SK-N-SH treated with all-trans-retinoic acid at 6 μM for 48 hours (cell line): ENCODE measurements around the gene PPL.
A peak's percentile ranks its signal among the peaks of the same experiment; 100 is the strongest.
"Not testable (repeated sequence)": the region's sequence is repeated elsewhere in the genome, so short reads cannot be mapped to it uniquely, and the experiment has no call there.

ENCODE experiments used
- ATAC-seq: fragments of 200-7000 bp; cut with Tn5 transposase; 3 replicates; pipeline ENCODE4 v1.9.1; 2020; ENCODE audit warnings: mild to moderate bottlenecking, moderate library complexity
- ARNTL ChIP-seq: fragments of 450-650 bp; formaldehyde crosslinking; IDR thresholded peaks from 2 replicates; pipeline ENCODE4 v1.5.0; 2020; ENCODE audit warnings: low read depth, mild to moderate bottlenecking, moderate library complexity, borderline replicate concordance
- BACH2 ChIP-seq: fragments of 250-450 bp; sonication (Bioruptor Pico); IDR thresholded peaks from 2 replicates; pipeline ENCODE4 v1.9.0; 2021; ENCODE audit warnings: mild to moderate bottlenecking, borderline replicate concordance
- CSDC2 ChIP-seq: fragments of 250-450 bp; sonication (Bioruptor Pico); IDR thresholded peaks from 2 replicates; pipeline ENCODE4 v1.5.0; 2020; ENCODE audit warnings: mild to moderate bottlenecking, moderate library complexity
- ESRRG ChIP-seq: fragments of 250-450 bp; sonication (Bioruptor Pico); IDR thresholded peaks from 2 replicates; pipeline ENCODE4 v1.6.1; 2021; ENCODE audit warnings: mild to moderate bottlenecking
- GLIS3 ChIP-seq: fragments of 250-450 bp; sonication (Bioruptor Pico); IDR thresholded peaks from 2 replicates; pipeline ENCODE4 v1.5.0; 2020; ENCODE audit warnings: mild to moderate bottlenecking, moderate library complexity
- ISL1 ChIP-seq: fragments of 250-450 bp; sonication (Bioruptor Pico); IDR thresholded peaks from 2 replicates; pipeline ENCODE4 v2.1.2; 2022; ENCODE audit warnings: mild to moderate bottlenecking, moderate library complexity
- OSR1 ChIP-seq: fragments of 250-450 bp; sonication (Bioruptor Pico); IDR thresholded peaks from 2 replicates; pipeline ENCODE4 v1.8.0; 2022; ENCODE audit warnings: moderate library complexity, mild to moderate bottlenecking, inconsistent platforms
- PPARA ChIP-seq: fragments of 250-450 bp; sonication (Bioruptor Pico); IDR thresholded peaks from 2 replicates; pipeline ENCODE4 v1.5.0; 2020; ENCODE audit warnings: mild to moderate bottlenecking, borderline replicate concordance
- RARB ChIP-seq: fragments of 250-450 bp; sonication (Bioruptor Pico); IDR thresholded peaks from 2 replicates; pipeline ENCODE4 v1.8.0; 2021; ENCODE audit warnings: mild to moderate bottlenecking, moderate library complexity
- SNAI2 ChIP-seq: fragments of 250-450 bp; sonication (Bioruptor Pico); IDR thresholded peaks from 2 replicates; pipeline ENCODE4 v1.5.0; 2020; ENCODE audit warnings: mild to moderate bottlenecking, moderate library complexity
- TCF4 ChIP-seq: fragments of 250-450 bp; sonication (Bioruptor Pico); IDR thresholded peaks from 2 replicates; pipeline ENCODE4 v1.8.0; 2021; ENCODE audit warnings: mild to moderate bottlenecking, moderate library complexity, borderline replicate concordance
- TOX ChIP-seq: fragments of 250-450 bp; sonication (Bioruptor Pico); IDR thresholded peaks from 2 replicates; pipeline ENCODE4 v1.8.0; 2021; ENCODE audit warnings: mild to moderate bottlenecking, moderate library complexity, borderline replicate concordance
- ZC3H10 ChIP-seq: fragments of 250-450 bp; sonication (Bioruptor Pico); IDR thresholded peaks from 2 replicates; pipeline ENCODE4 v1.5.1; 2021; ENCODE audit warnings: mild to moderate bottlenecking, moderate library complexity
- ZFP3 ChIP-seq: fragments of 250-450 bp; sonication (Bioruptor Pico); IDR thresholded peaks from 2 replicates; pipeline ENCODE4 v1.5.0; 2020; ENCODE audit warnings: mild to moderate bottlenecking, moderate library complexity
- ZFP30 ChIP-seq: fragments of 450-650 bp; formaldehyde crosslinking; IDR thresholded peaks from 2 replicates; pipeline ENCODE4 v1.5.0; 2022; ENCODE audit warnings: mild to moderate bottlenecking, moderate library complexity
- ZNF565 ChIP-seq: fragments of 450-650 bp; formaldehyde crosslinking; conservative IDR thresholded peaks from 2 replicates; pipeline ENCODE4 v1.5.0; 2020; ENCODE audit warnings: low read depth, mild to moderate bottlenecking, moderate library complexity
- ZNF70 ChIP-seq: fragments of 450-650 bp; formaldehyde crosslinking; IDR thresholded peaks from 2 replicates; pipeline ENCODE4 v1.5.0; 2020; ENCODE audit warnings: mild to moderate bottlenecking, moderate library complexity
- ZNF8 ChIP-seq: fragments of 450-650 bp; formaldehyde crosslinking; IDR thresholded peaks from 2 replicates; pipeline ENCODE4 v1.5.0; 2020; ENCODE audit warnings: mild to moderate bottlenecking, moderate library complexity
- TF ChIP-seq, protein P1 (sequence below): fragments of 250-450 bp; sonication (Bioruptor Pico); IDR thresholded peaks from 2 replicates; pipeline ENCODE4 v1.5.0; 2020; ENCODE audit warnings: mild to moderate bottlenecking, moderate library complexity
- TF ChIP-seq, protein P2 (sequence below): fragments of 250-450 bp; sonication (Bioruptor Pico); IDR thresholded peaks from 2 replicates; pipeline ENCODE4 v1.8.0; 2020; ENCODE audit warnings: mild to moderate bottlenecking, moderate library complexity, borderline replicate concordance
- TF ChIP-seq, protein P3 (sequence below): fragments of 250-450 bp; sonication (Bioruptor Pico); IDR thresholded peaks from 2 replicates; pipeline ENCODE4 v1.5.1; 2020; ENCODE audit warnings: low read depth, mild to moderate bottlenecking, moderate library complexity
- TF ChIP-seq, protein P4 (sequence below): fragments of 250-450 bp; sonication (Bioruptor Pico); IDR thresholded peaks from 2 replicates; pipeline ENCODE4 v1.5.1; 2021; ENCODE audit warnings: mild to moderate bottlenecking, moderate library complexity
- TF ChIP-seq, protein P5 (sequence below): fragments of 250-450 bp; sonication (Bioruptor Pico); IDR thresholded peaks from 2 replicates; pipeline ENCODE4 v1.8.0; 2021; ENCODE audit warnings: low read depth, mild to moderate bottlenecking, moderate library complexity, borderline replicate concordance

PPL gene

DNA sequence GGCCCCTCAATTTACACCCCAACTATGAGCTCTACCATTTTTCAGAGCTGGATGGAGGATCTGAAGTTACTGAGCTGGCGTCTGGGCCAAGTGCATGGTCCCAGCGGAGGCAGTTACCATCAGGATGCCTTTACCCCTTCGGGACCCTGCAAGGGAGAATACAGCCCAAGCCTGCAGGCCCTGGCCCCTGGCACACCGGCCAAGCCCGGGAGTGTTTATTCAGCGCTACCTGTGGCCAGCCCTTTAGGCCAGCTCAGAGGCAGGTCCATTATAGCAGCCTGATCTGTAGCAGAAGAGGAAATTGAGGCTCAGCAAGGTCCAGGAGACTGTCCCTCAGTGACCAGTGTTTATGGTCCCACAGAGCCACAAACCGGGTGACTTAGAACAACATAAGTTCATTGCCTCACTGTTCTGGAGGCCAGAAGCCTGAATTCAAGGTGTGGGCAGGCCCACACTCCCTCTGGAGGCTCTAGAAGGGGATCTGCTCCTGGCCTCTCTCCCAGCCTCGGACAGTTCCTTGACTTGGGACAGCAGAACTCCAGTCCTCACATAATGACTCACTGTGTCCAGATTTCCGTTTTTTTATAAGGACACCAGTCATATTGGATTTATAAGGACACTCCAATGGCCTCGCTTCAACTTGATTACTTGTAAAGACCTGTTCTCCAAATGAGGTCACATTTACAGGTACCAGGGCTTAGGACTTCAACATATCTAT is 29.9 kb upstream of the PPL start:
- peak; percentile 36; the same call in 2 of the 3 replicates for ATAC-seq
- TF ChIP-seq ISL1 (CRISPR knock-in tag) (no peak), BACH2 (CRISPR knock-in tag) (no peak), SNAI2 (CRISPR knock-in tag) (no peak), TOX (CRISPR knock-in tag) (no peak), ESRRG (CRISPR knock-in tag) (no peak), OSR1 (CRISPR knock-in tag) (no peak), PPARA (CRISPR knock-in tag) (no peak), ZNF565 (CRISPR knock-in tag) (no peak)
- TF ChIP-seq, protein P1, sequence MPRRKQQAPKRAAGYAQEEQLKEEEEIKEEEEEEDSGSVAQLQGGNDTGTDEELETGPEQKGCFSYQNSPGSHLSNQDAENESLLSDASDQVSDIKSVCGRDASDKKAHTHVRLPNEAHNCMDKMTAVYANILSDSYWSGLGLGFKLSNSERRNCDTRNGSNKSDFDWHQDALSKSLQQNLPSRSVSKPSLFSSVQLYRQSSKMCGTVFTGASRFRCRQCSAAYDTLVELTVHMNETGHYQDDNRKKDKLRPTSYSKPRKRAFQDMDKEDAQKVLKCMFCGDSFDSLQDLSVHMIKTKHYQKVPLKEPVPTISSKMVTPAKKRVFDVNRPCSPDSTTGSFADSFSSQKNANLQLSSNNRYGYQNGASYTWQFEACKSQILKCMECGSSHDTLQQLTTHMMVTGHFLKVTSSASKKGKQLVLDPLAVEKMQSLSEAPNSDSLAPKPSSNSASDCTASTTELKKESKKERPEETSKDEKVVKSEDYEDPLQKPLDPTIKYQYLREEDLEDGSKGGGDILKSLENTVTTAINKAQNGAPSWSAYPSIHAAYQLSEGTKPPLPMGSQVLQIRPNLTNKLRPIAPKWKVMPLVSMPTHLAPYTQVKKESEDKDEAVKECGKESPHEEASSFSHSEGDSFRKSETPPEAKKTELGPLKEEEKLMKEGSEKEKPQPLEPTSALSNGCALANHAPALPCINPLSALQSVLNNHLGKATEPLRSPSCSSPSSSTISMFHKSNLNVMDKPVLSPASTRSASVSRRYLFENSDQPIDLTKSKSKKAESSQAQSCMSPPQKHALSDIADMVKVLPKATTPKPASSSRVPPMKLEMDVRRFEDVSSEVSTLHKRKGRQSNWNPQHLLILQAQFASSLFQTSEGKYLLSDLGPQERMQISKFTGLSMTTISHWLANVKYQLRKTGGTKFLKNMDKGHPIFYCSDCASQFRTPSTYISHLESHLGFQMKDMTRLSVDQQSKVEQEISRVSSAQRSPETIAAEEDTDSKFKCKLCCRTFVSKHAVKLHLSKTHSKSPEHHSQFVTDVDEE (CRISPR knock-in tag): no peak
- TF ChIP-seq, protein P2, sequence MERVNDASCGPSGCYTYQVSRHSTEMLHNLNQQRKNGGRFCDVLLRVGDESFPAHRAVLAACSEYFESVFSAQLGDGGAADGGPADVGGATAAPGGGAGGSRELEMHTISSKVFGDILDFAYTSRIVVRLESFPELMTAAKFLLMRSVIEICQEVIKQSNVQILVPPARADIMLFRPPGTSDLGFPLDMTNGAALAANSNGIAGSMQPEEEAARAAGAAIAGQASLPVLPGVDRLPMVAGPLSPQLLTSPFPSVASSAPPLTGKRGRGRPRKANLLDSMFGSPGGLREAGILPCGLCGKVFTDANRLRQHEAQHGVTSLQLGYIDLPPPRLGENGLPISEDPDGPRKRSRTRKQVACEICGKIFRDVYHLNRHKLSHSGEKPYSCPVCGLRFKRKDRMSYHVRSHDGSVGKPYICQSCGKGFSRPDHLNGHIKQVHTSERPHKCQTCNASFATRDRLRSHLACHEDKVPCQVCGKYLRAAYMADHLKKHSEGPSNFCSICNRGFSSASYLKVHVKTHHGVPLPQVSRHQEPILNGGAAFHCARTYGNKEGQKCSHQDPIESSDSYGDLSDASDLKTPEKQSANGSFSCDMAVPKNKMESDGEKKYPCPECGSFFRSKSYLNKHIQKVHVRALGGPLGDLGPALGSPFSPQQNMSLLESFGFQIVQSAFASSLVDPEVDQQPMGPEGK (CRISPR knock-in tag): no peak

DNA sequence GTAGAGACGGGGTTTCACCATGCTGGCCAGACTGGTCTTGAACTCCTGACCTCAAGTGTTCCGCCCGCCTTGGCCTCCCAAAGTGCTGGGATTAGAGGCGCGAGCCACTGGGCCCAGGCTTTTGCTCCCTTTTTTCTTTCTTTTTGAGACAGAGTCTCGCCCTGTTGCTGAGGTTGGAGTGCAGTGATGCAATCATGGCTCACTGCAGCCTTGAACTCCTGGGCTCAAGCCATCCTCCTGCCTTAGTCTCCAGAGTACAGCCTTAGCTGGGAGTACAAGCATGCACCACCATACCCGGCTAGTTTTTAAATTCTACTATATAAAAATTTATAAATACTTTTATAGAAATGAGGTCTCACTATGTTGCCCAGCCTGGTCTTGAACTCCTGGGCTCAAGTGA is 26.6 kb upstream of the PPL start:
- ATAC-seq: not testable (repeated sequence)

DNA sequence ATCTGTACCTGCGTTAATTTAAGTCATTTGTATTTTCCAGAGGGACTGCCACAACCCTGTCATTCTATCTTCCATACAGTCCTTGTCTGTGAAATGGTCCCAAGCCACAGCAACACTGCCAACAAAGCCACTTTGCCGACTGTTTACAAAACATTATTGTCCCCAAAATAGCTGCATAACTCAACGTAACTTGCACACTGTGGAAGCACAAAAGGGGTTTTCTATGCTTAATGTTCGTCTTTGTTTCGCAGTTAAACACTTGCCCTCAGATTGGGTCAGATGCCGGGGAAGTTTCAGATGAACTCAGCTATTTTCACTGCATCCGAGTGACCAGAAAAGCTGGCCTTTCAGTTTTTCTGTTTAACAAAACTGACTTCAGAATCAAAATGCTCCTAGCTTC is 25.8 kb upstream of the PPL start:
- TF ChIP-seq ZNF8 (CRISPR knock-in tag) (no peak), ZNF70 (CRISPR knock-in tag) (no peak), ISL1 (CRISPR knock-in tag) (no peak), ARNTL (CRISPR knock-in tag) (no peak), BACH2 (CRISPR knock-in tag) (no peak), PPARA (CRISPR knock-in tag) (no peak), ZC3H10 (no peak), TCF4 (no peak), SNAI2 (CRISPR knock-in tag) (no peak), GLIS3 (CRISPR knock-in tag) (no peak), ZFP3 (CRISPR knock-in tag) (no peak), TOX (CRISPR knock-in tag) (no peak), CSDC2 (CRISPR knock-in tag) (no peak), ZFP30 (CRISPR knock-in tag) (no peak)
- TF ChIP-seq, protein P3, sequence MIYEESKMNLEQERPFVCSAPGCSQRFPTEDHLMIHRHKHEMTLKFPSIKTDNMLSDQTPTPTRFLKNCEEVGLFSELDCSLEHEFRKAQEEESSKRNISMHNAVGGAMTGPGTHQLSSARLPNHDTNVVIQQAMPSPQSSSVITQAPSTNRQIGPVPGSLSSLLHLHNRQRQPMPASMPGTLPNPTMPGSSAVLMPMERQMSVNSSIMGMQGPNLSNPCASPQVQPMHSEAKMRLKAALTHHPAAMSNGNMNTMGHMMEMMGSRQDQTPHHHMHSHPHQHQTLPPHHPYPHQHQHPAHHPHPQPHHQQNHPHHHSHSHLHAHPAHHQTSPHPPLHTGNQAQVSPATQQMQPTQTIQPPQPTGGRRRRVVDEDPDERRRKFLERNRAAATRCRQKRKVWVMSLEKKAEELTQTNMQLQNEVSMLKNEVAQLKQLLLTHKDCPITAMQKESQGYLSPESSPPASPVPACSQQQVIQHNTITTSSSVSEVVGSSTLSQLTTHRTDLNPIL (CRISPR knock-in tag): no peak
- TF ChIP-seq, protein P4, sequence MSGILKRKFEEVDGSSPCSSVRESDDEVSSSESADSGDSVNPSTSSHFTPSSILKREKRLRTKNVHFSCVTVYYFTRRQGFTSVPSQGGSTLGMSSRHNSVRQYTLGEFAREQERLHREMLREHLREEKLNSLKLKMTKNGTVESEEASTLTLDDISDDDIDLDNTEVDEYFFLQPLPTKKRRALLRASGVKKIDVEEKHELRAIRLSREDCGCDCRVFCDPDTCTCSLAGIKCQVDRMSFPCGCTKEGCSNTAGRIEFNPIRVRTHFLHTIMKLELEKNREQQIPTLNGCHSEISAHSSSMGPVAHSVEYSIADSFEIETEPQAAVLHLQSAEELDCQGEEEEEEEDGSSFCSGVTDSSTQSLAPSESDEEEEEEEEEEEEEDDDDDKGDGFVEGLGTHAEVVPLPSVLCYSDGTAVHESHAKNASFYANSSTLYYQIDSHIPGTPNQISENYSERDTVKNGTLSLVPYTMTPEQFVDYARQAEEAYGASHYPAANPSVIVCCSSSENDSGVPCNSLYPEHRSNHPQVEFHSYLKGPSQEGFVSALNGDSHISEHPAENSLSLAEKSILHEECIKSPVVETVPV (CRISPR knock-in tag): no peak
- no peak for ATAC-seq

DNA sequence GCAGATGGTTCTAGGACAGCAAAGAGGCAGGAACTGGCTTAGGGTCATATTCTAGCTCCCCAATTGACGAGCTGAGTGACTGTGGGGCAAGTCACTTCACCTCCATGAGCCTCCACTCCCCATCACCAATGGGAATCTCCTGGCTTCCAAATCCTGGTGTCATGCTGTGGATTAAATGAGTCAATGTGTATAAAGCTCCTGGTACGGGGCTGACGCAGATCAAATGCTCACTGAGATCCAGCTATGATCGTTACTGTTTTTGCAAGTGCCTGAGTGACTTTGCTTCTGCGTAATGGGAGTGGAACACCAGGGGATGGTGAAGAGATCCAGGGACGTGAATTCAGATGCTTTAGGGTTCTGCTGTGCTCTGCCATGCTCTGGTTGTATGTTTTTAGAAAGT is 23.6 kb upstream of the PPL start:
- no peak for ATAC-seq
- TF ChIP-seq ESRRG (CRISPR knock-in tag): no peak
- TF ChIP-seq, protein P5, sequence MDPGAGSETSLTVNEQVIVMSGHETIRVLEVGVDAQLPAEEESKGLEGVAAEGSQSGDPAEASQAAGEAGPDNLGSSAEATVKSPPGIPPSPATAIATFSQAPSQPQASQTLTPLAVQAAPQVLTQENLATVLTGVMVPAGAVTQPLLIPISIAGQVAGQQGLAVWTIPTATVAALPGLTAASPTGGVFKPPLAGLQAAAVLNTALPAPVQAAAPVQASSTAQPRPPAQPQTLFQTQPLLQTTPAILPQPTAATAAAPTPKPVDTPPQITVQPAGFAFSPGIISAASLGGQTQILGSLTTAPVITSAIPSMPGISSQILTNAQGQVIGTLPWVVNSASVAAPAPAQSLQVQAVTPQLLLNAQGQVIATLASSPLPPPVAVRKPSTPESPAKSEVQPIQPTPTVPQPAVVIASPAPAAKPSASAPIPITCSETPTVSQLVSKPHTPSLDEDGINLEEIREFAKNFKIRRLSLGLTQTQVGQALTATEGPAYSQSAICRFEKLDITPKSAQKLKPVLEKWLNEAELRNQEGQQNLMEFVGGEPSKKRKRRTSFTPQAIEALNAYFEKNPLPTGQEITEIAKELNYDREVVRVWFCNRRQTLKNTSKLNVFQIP (CRISPR knock-in tag): no peak
- TF ChIP-seq BACH2 (CRISPR knock-in tag): no peak
- TF ChIP-seq RARB: no peak
- TF ChIP-seq PPARA (CRISPR knock-in tag): no peak
- TF ChIP-seq ZNF70 (CRISPR knock-in tag): no peak
- TF ChIP-seq OSR1 (CRISPR knock-in tag): no peak
- TF ChIP-seq GLIS3 (CRISPR knock-in tag): no peak
- TF ChIP-seq, protein P3 (CRISPR knock-in tag): no peak
- no peak for TF ChIP-seq ZFP30 (CRISPR knock-in tag)
- TF ChIP-seq TOX (CRISPR knock-in tag): no peak
- TF ChIP-seq SNAI2 (CRISPR knock-in tag): no peak
- no peak for TF ChIP-seq ZC3H10
- no peak for TF ChIP-seq ARNTL (CRISPR knock-in tag)
- no peak for TF ChIP-seq CSDC2 (CRISPR knock-in tag)
- TF ChIP-seq ZFP3 (CRISPR knock-in tag): no peak
